ENCODE results near the gene ADRA2B.

- TF ChIP-seq, protein P1, sequence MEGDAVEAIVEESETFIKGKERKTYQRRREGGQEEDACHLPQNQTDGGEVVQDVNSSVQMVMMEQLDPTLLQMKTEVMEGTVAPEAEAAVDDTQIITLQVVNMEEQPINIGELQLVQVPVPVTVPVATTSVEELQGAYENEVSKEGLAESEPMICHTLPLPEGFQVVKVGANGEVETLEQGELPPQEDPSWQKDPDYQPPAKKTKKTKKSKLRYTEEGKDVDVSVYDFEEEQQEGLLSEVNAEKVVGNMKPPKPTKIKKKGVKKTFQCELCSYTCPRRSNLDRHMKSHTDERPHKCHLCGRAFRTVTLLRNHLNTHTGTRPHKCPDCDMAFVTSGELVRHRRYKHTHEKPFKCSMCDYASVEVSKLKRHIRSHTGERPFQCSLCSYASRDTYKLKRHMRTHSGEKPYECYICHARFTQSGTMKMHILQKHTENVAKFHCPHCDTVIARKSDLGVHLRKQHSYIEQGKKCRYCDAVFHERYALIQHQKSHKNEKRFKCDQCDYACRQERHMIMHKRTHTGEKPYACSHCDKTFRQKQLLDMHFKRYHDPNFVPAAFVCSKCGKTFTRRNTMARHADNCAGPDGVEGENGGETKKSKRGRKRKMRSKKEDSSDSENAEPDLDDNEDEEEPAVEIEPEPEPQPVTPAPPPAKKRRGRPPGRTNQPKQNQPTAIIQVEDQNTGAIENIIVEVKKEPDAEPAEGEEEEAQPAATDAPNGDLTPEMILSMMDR (conservative IDR thresholded peaks at IDR 0.05), result no peak
- TF ChIP-seq ZFX (IDR thresholded peaks at IDR 0.05), result no peak
Measured at GRCh38 chr2:96131152-96131812, 14.9 kb upstream of the ADRA2B start.

Data from C4-2B (cell line).